ENCODE measurements around the gene PDE4DIP. TPM values are rescaled to one million over a fixed set of nuclear protein-coding genes. Genes with fewer than 3 reads are reported as not detected.
"Not testable (repeated sequence)": the region's sequence is repeated elsewhere in the genome, so short reads cannot be mapped to it uniquely, and the experiment has no call there.

Gene PDE4DIP
- total RNA-seq, 1 donor from 2014 or later: 7.4 TPM

GRCh38 chr1:148942906-148943305 is 98.7 kb downstream of the PDE4DIP start:
- H3K9ac ChIP-seq; DNase-seq (ENCODE audit: low spot score); H3K9me3 Mint-ChIP-seq; H3K27me3 Mint-ChIP-seq (ENCODE audit: insufficient read depth, low read depth); H3K36me3 ChIP-seq; H3K27me3 ChIP-seq; H3K27ac Mint-ChIP-seq; H3K4me2 ChIP-seq; H3F3A ChIP-seq (ENCODE audit: low read depth); H4K20me1 ChIP-seq (ENCODE audit: low read depth); H3K9me3 ChIP-seq (ENCODE audit: low read depth); H3K36me3 Mint-ChIP-seq; H3K4me3 ChIP-seq; H3K4me3 Mint-ChIP-seq; H3K79me2 ChIP-seq (ENCODE audit: low read depth); H3K27ac ChIP-seq; H3K4me1 ChIP-seq; H2AFZ ChIP-seq (replicated peaks); H3K4me1 Mint-ChIP-seq: not testable (repeated sequence)

GRCh38 chr1:148945130-148945529 is 100.9 kb downstream of the PDE4DIP start:
- not testable (repeated sequence) for H3K9ac ChIP-seq; H3K79me2 ChIP-seq (ENCODE audit: low read depth); H3K9me3 Mint-ChIP-seq; DNase-seq (ENCODE audit: low spot score); H3K36me3 Mint-ChIP-seq; H3F3A ChIP-seq (ENCODE audit: low read depth); H3K4me1 ChIP-seq; H3K4me3 ChIP-seq; H3K4me1 Mint-ChIP-seq; H3K27me3 Mint-ChIP-seq (ENCODE audit: insufficient read depth, low read depth); H3K27ac ChIP-seq; H2AFZ ChIP-seq (replicated peaks); H3K9me3 ChIP-seq (ENCODE audit: low read depth); H3K36me3 ChIP-seq; H3K4me3 Mint-ChIP-seq; H3K27ac Mint-ChIP-seq; H4K20me1 ChIP-seq (ENCODE audit: low read depth); H3K4me2 ChIP-seq; H3K27me3 ChIP-seq

GRCh38 chr1:148948768-148949167 is 104.5 kb downstream of the PDE4DIP start:
- H4K20me1 ChIP-seq (ENCODE audit: low read depth); H3K36me3 Mint-ChIP-seq; H3K9ac ChIP-seq; H2AFZ ChIP-seq (replicated peaks); H3F3A ChIP-seq (ENCODE audit: low read depth); H3K27me3 Mint-ChIP-seq (ENCODE audit: insufficient read depth, low read depth); H3K4me1 Mint-ChIP-seq; H3K4me2 ChIP-seq; DNase-seq (ENCODE audit: low spot score); H3K9me3 ChIP-seq (ENCODE audit: low read depth); H3K4me3 ChIP-seq; H3K4me1 ChIP-seq; H3K36me3 ChIP-seq; H3K79me2 ChIP-seq (ENCODE audit: low read depth); H3K4me3 Mint-ChIP-seq; H3K27ac Mint-ChIP-seq; H3K27me3 ChIP-seq; H3K9me3 Mint-ChIP-seq; H3K27ac ChIP-seq: not testable (repeated sequence)

- not testable (repeated sequence) for H3K27ac ChIP-seq; H4K20me1 ChIP-seq (ENCODE audit: low read depth); H3K4me1 ChIP-seq; H3F3A ChIP-seq (ENCODE audit: low read depth); H3K36me3 ChIP-seq; H3K9ac ChIP-seq; H3K27ac Mint-ChIP-seq; H3K27me3 Mint-ChIP-seq (ENCODE audit: insufficient read depth, low read depth); H3K9me3 Mint-ChIP-seq; H3K27me3 ChIP-seq; H2AFZ ChIP-seq (replicated peaks); H3K9me3 ChIP-seq (ENCODE audit: low read depth); H3K79me2 ChIP-seq (ENCODE audit: low read depth); H3K36me3 Mint-ChIP-seq; H3K4me1 Mint-ChIP-seq
- peak overlapping the region; percentile 75 for H3K4me2 ChIP-seq
- H3K4me3 ChIP-seq: peak overlapping the region; percentile 57
- peak overlapping the region; percentile 91 for H3K4me3 Mint-ChIP-seq
- DNase-seq (ENCODE audit: low spot score): peak; percentile 73
Observed at GRCh38 chr1:148951336-148952227, 107.4 kb downstream of the PDE4DIP start.

GRCh38 chr1:148952253-148952937 is 108.2 kb downstream of the PDE4DIP start:
- H3K36me3 Mint-ChIP-seq; H3K36me3 ChIP-seq; H3K27me3 Mint-ChIP-seq (ENCODE audit: insufficient read depth, low read depth); H3K4me1 ChIP-seq; H3K9me3 Mint-ChIP-seq; H3K27me3 ChIP-seq; H3K9me3 ChIP-seq (ENCODE audit: low read depth); H3K27ac ChIP-seq; H4K20me1 ChIP-seq (ENCODE audit: low read depth); H3K9ac ChIP-seq; H3K27ac Mint-ChIP-seq; H3K79me2 ChIP-seq (ENCODE audit: low read depth); H3F3A ChIP-seq (ENCODE audit: low read depth); DNase-seq (ENCODE audit: low spot score); H3K4me1 Mint-ChIP-seq: not testable (repeated sequence)
- peak overlapping the region; percentile 78 for H3K4me2 ChIP-seq
- H3K4me3 ChIP-seq: peak overlapping the region; percentile 57
- peak overlapping the region; percentile 91 for H3K4me3 Mint-ChIP-seq
- peak overlapping the region; percentile 98 for H2AFZ ChIP-seq (replicated peaks)

- not testable (repeated sequence) for H3K4me1 ChIP-seq; H3F3A ChIP-seq (ENCODE audit: low read depth); H4K20me1 ChIP-seq (ENCODE audit: low read depth); H3K27ac Mint-ChIP-seq; H3K4me1 Mint-ChIP-seq; H3K27me3 ChIP-seq; H3K9ac ChIP-seq; H3K36me3 ChIP-seq; H3K27me3 Mint-ChIP-seq (ENCODE audit: insufficient read depth, low read depth); H3K36me3 Mint-ChIP-seq; H3K9me3 ChIP-seq (ENCODE audit: low read depth); H3K79me2 ChIP-seq (ENCODE audit: low read depth); H3K9me3 Mint-ChIP-seq; H3K27ac ChIP-seq
- Histone ChIP-seq H2AFZ (replicated peaks) (peak overlapping the region; percentile 98), H3K4me3 (peak overlapping the region; percentile 57), H3K4me2 (peak overlapping the region; percentile 78)
- peak; percentile 33 for DNase-seq (ENCODE audit: low spot score)
- H3K4me3 Mint-ChIP-seq: peak overlapping the region; percentile 90
Observed at GRCh38 chr1:148952938-148953616, 108.8 kb downstream of the PDE4DIP start.

- H3K79me2 ChIP-seq (ENCODE audit: low read depth); H3K9me3 ChIP-seq (ENCODE audit: low read depth); H3K27me3 Mint-ChIP-seq (ENCODE audit: insufficient read depth, low read depth); H3K27ac ChIP-seq; H3K4me1 Mint-ChIP-seq; DNase-seq (ENCODE audit: low spot score); H3K9me3 Mint-ChIP-seq; H3K9ac ChIP-seq; H3K4me1 ChIP-seq; H2AFZ ChIP-seq (replicated peaks); H3F3A ChIP-seq (ENCODE audit: low read depth); H3K27ac Mint-ChIP-seq; H3K36me3 ChIP-seq; H3K36me3 Mint-ChIP-seq; H3K27me3 ChIP-seq; H4K20me1 ChIP-seq (ENCODE audit: low read depth): not testable (repeated sequence)
- Histone ChIP-seq H3K4me3 (peak overlapping the region; percentile 57), H3K4me2 (peak overlapping the region; percentile 78)
- peak overlapping the region; percentile 81 for H3K4me3 Mint-ChIP-seq
Observed at GRCh38 chr1:148953730-148954129, 109.5 kb downstream of the PDE4DIP start.

- H3K27me3 ChIP-seq, H3K4me1 Mint-ChIP-seq: not testable (repeated sequence)
Observed at GRCh38 chr1:148958343-148958742, 114.1 kb downstream of the PDE4DIP start.

More at GRCh38 chr1:148958343-148958742, 114.1 kb downstream of the PDE4DIP start:
- not testable (repeated sequence) for H3K4me1 ChIP-seq; H3K27me3 Mint-ChIP-seq (ENCODE audit: insufficient read depth, low read depth); DNase-seq (ENCODE audit: low spot score); H3K79me2 ChIP-seq (ENCODE audit: low read depth); H3K36me3 ChIP-seq; H3K4me2 ChIP-seq; H3K4me3 ChIP-seq; H4K20me1 ChIP-seq (ENCODE audit: low read depth); H2AFZ ChIP-seq (replicated peaks); H3K9ac ChIP-seq; H3K27ac Mint-ChIP-seq; H3F3A ChIP-seq (ENCODE audit: low read depth); H3K4me3 Mint-ChIP-seq; H3K9me3 ChIP-seq (ENCODE audit: low read depth); H3K9me3 Mint-ChIP-seq; H3K36me3 Mint-ChIP-seq; H3K27ac ChIP-seq
